Neuronal stem cell (in vitro differentiated cells): ENCODE measurements around the gene FBXL13.

ENCODE experiments used
- DNase-seq: peaks from one replicate; pipeline ENCODE4 v3.0.0-alpha.2; 2013; ENCODE audit warnings: low spot score
- H2AFZ ChIP-seq: one replicate; pipeline ENCODE4 v1.6.1; 2013; ENCODE audit warnings: mild to moderate bottlenecking, low read length, inconsistent platforms
- H2AK5ac ChIP-seq: 2 replicates; pipeline ENCODE4 v1.6.1; 2013; ENCODE audit warnings: low read depth, mild to moderate bottlenecking, inconsistent platforms, low read length, moderate library complexity, mixed read lengths
- H2BK120ac ChIP-seq: 2 replicates; pipeline ENCODE4 v1.6.1; 2013; ENCODE audit warnings: low read depth, mild to moderate bottlenecking, inconsistent platforms, low read length, moderate library complexity, mixed read lengths
- H2BK12ac ChIP-seq: one replicate; pipeline ENCODE4 v1.6.1; 2013; ENCODE audit warnings: low read length, inconsistent platforms
- H2BK15ac ChIP-seq: 2 replicates; pipeline ENCODE4 v1.6.1; 2013; ENCODE audit warnings: mild to moderate bottlenecking, low read length, inconsistent platforms, mixed read lengths
- H2BK5ac ChIP-seq: one replicate; pipeline ENCODE4 v1.6.1; 2013; ENCODE audit warnings: inconsistent platforms, mild to moderate bottlenecking, low read length, moderate library complexity
- H3K14ac ChIP-seq: one replicate; pipeline ENCODE4 v1.6.1; 2013; ENCODE audit warnings: low read length, inconsistent platforms
- H3K18ac ChIP-seq: 2 replicates; pipeline ENCODE4 v1.6.1; 2013; ENCODE audit warnings: low read length, inconsistent platforms
- H3K23ac ChIP-seq: 2 replicates; pipeline ENCODE4 v1.6.1; 2013; ENCODE audit warnings: low read depth, mild to moderate bottlenecking, mixed read lengths, low read length, inconsistent platforms; ENCODE audit not compliant: poor library complexity
- H3K27ac ChIP-seq: replicated peaks from 3 replicates; pipeline ENCODE4 v1.5.1; 2013; ENCODE audit warnings: low read length, inconsistent platforms
- H3K27me3 ChIP-seq, 3 experiments: 2 replicates each; pipeline ENCODE4 v1.6.1; 2013; ENCODE audit warnings: low read length in 3 of 3, mild to moderate bottlenecking in 2 of 3, inconsistent platforms in 1 of 3, low read depth in 1 of 3, mixed read lengths in 1 of 3, moderate library complexity in 1 of 3; ENCODE audit not compliant: control insufficient read depth in 3 of 3, insufficient read depth in 3 of 3
- H3K36me3 ChIP-seq, 2 donors: replicated peaks in 1 of 2; 2 replicates each; pipeline ENCODE4 v1.6.1; 2013; ENCODE audit warnings: low read length in 2 of 2; ENCODE audit not compliant: control insufficient read depth in 2 of 2, insufficient read depth in 2 of 2
- H3K4ac ChIP-seq: 2 replicates; pipeline ENCODE4 v1.6.1; 2013; ENCODE audit warnings: inconsistent platforms, mild to moderate bottlenecking, low read length, moderate library complexity
- H3K4me1 ChIP-seq, 2 donors: 1 replicate in 1 of 2; 2 replicates in 1 of 2; pipeline ENCODE4 v1.6.1; 2013; ENCODE audit warnings: low read length in 2 of 2, low read depth in 1 of 2; ENCODE audit not compliant: control insufficient read depth in 2 of 2, insufficient read depth in 1 of 2
- H3K4me2 ChIP-seq: one replicate; pipeline ENCODE4 v1.6.1; 2013; ENCODE audit warnings: mild to moderate bottlenecking, low read length, inconsistent platforms; ENCODE audit not compliant: insufficient read depth, poor library complexity, severe bottlenecking
- H3K4me3 ChIP-seq, 2 donors: 2 replicates each; pipeline ENCODE4 v1.5.1; 2013; ENCODE audit warnings: low read length in 2 of 2, mild to moderate bottlenecking in 2 of 2, inconsistent platforms in 1 of 2, moderate library complexity in 1 of 2
- H3K79me1 ChIP-seq: one replicate; pipeline ENCODE4 v1.6.1; 2013; ENCODE audit warnings: low read depth, mild to moderate bottlenecking, inconsistent platforms, low read length, moderate library complexity
- H3K9ac ChIP-seq: one replicate; pipeline ENCODE4 v1.6.1; 2013; ENCODE audit warnings: mild to moderate bottlenecking, low read depth, low read length, inconsistent platforms; ENCODE audit not compliant: poor library complexity
- H3K9me3 ChIP-seq, 2 donors: replicated peaks in 1 of 2; 2 replicates each; pipeline versions ENCODE3 to v1.6.1; 2013; ENCODE audit warnings: low read length in 2 of 2, mild to moderate bottlenecking in 2 of 2, inconsistent platforms in 1 of 2, low read depth in 1 of 2, mixed read lengths in 1 of 2, moderate library complexity in 1 of 2; ENCODE audit not compliant: control insufficient read depth in 2 of 2, insufficient read depth in 1 of 2
- H4K8ac ChIP-seq: one replicate; pipeline ENCODE4 v1.6.1; 2013; ENCODE audit warnings: low read depth, mild to moderate bottlenecking, inconsistent platforms, low read length, moderate library complexity
- H4K91ac ChIP-seq: one replicate; pipeline ENCODE4 v1.6.1; 2013; ENCODE audit warnings: low read length, low read depth, mild to moderate bottlenecking, inconsistent platforms; ENCODE audit not compliant: poor library complexity
- WGBS, 2 donors: extraction: QIAGEN DNeasy Blood & Tissue Kit; methylation state at CpG; one replicate each; pipeline ENCODE4 v1.1.7; 2013; ENCODE audit warnings: missing lambda C conversion rate in 2 of 2, mixed read lengths in 1 of 2; ENCODE audit not compliant: insufficient read length in 2 of 2, insufficient replicate concordance in 1 of 2; ENCODE audit errors: extremely low coverage in 2 of 2; 5-methylcytosine and 5-hydroxymethylcytosine counted together

The FBXL13 gene

DNA sequence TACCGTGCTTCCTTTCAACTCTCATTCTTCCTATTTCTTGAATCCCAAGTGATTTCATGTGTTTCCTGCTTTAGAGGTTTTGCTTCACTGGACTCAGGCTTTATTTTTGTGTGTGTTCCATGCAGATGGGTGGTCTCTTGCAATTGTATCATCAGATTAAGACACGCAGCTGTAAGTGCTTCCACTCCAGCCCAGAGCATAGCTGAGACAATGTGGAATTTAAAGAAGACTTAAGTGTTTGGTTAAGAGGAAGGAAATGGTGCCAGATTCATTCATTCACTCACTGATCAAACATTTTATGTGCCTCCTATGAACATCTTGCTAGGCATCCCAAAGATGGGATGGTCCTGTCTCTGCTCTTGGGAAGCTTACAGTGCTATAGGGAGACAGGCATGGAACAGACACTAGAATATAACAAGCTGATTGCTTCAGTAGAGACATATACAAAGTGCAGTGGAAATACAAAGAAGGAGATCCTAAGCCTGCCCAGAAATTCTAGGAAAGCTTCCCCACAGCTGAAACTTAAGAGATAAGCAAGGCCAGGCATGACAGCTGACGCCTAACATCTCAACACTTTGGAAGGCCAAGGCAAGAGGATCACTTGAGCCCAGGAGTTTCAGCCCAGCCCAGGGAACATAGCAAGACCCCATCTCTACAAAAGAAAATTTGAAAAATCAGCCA lies 207.9 kb downstream of the FBXL13 start:
- Histone ChIP-seq H3K4me1 (no peaks in the 10 kb centered on the region), H3K36me3 (no peaks in the 10 kb centered on the region), H2BK120ac (no peak overlapping the region), H2BK15ac (no peak overlapping the region), H2AFZ (no peak overlapping the region), H2AK5ac (no peak overlapping the region), H4K8ac (no peak overlapping the region), H3K27me3 (no peaks in the 10 kb centered on the region), H3K18ac (no peak overlapping the region), H3K27ac (no peak overlapping the region), H2BK12ac (no peak overlapping the region), H2BK5ac (no peak overlapping the region), H3K9ac (no peak overlapping the region), H3K4me2 (no peak overlapping the region), H3K4me3 (no peak overlapping the region), H4K91ac (no peak overlapping the region), H3K23ac (no peak overlapping the region), H3K9me3 (no peaks in the 10 kb centered on the region), H3K14ac (no peak overlapping the region), H3K79me1 (no peaks in the 10 kb centered on the region), H3K4ac (no peak overlapping the region)
- no CpG with 5 or more reads among the region's 3 CpGs for WGBS, 2 donors
- DNase-seq, result no peak

DNA sequence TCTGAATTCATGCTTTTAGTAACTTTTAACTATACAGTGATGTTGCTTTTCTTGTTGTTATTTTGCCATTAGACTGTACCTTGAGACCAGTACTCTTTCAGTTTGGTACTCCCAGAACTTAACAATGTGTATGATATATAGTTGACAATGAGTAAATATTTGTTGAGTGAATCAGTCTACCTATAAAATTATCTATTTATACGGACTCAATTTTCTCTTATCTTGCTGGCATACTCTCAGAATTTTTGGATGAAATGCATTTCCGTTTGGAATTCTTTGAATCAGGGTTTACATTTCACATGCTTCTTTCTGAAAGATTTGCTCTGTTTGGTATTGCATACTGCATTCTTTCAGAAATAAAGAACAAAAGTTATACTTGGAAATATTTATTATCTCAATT lies 209.6 kb downstream of the FBXL13 start:
- H2AK5ac ChIP-seq, result no peak overlapping the region
- no peak overlapping the region for H4K8ac ChIP-seq
- no peak overlapping the region for H3K14ac ChIP-seq
- no peak overlapping the region for H3K18ac ChIP-seq
- H2BK15ac ChIP-seq, result no peak overlapping the region
- H4K91ac ChIP-seq, result no peak overlapping the region
- no peak overlapping the region for H2BK5ac ChIP-seq
- H2AFZ ChIP-seq, result no peak overlapping the region
- H3K4me1 ChIP-seq, result no peaks in the 10 kb centered on the region
- no peak overlapping the region for H2BK120ac ChIP-seq
- no peak overlapping the region for H3K27ac ChIP-seq
- H2BK12ac ChIP-seq, result no peak overlapping the region
- no peak overlapping the region for H3K23ac ChIP-seq
- WGBS, 2 donors, result no CpG with 5 or more reads among the region's 2 CpGs
- H3K4me3 ChIP-seq, result no peak overlapping the region
- no peaks in the 10 kb centered on the region for H3K9me3 ChIP-seq
- no peak overlapping the region for H3K4me2 ChIP-seq
- H3K36me3 ChIP-seq, result no peaks in the 10 kb centered on the region
- no peak for DNase-seq
- no peaks in the 10 kb centered on the region for H3K27me3 ChIP-seq
- no peak overlapping the region for H3K4ac ChIP-seq
- no peak overlapping the region for H3K9ac ChIP-seq
- H3K79me1 ChIP-seq, result no peaks in the 10 kb centered on the region

- Histone ChIP-seq H3K27ac (no peak overlapping the region), H3K36me3 (no peaks in the 10 kb centered on the region), H4K8ac (no peak overlapping the region), H3K79me1 (no peaks in the 10 kb centered on the region), H3K4ac (no peak overlapping the region), H3K4me3 (no peak overlapping the region), H4K91ac (no peak overlapping the region), H3K4me2 (no peak overlapping the region), H3K14ac (no peak overlapping the region), H3K27me3 (no peaks in the 10 kb centered on the region), H3K23ac (no peak overlapping the region), H2BK12ac (no peak overlapping the region), H2BK120ac (no peak overlapping the region), H3K9me3 (no peaks in the 10 kb centered on the region), H3K9ac (no peak overlapping the region), H2AK5ac (no peak overlapping the region), H2BK15ac (no peak overlapping the region), H2AFZ (no peak overlapping the region), H2BK5ac (no peak overlapping the region), H3K18ac (no peak overlapping the region), H3K4me1 (no peaks in the 10 kb centered on the region)
- no peak for DNase-seq
- WGBS, 2 donors, result no CpG with 5 or more reads among the region's 3 CpGs
Measured at GRCh38 chr7:102860351-102860811, 214.2 kb downstream of the FBXL13 start.

DNA sequence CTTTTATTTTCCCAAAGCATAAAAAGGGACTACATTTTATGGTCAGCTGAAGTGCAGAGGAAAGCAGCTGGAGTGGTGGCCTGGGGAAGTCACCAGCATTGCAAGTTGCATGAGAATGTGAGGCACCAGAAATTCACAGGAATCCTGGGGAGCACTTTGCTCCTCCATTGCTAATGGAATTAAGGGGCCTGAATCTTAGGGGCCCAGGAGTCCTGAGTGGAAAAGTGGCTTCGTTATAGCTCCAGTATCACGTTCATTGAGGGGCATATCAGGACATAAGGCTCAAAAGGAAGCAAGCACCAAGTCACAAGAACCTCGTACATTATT lies 214.8 kb downstream of the FBXL13 start:
- no peak overlapping the region for H3K23ac ChIP-seq
- H3K9me3 ChIP-seq, result no peaks in the 10 kb centered on the region
- no peaks in the 10 kb centered on the region for H3K36me3 ChIP-seq
- H2AFZ ChIP-seq, result no peak overlapping the region
- H3K4me1 ChIP-seq, result no peaks in the 10 kb centered on the region
- no peak overlapping the region for H3K4me3 ChIP-seq
- DNase-seq, result no peak
- no peaks in the 10 kb centered on the region for H3K27me3 ChIP-seq
- H2BK120ac ChIP-seq, result no peak overlapping the region
- H3K18ac ChIP-seq, result no peak overlapping the region
- no peak overlapping the region for H4K91ac ChIP-seq
- H2BK5ac ChIP-seq, result no peak overlapping the region
- H2BK12ac ChIP-seq, result no peak overlapping the region
- no peak overlapping the region for H2AK5ac ChIP-seq
- H2BK15ac ChIP-seq, result no peak overlapping the region
- no peak overlapping the region for H3K27ac ChIP-seq
- no peak overlapping the region for H3K9ac ChIP-seq
- WGBS, 2 donors, result no CpG with 5 or more reads among the region's 3 CpGs
- no peak overlapping the region for H3K4ac ChIP-seq
- H3K4me2 ChIP-seq, result no peak overlapping the region
- no peaks in the 10 kb centered on the region for H3K79me1 ChIP-seq
- H4K8ac ChIP-seq, result no peak overlapping the region
- H3K14ac ChIP-seq, result no peak overlapping the region
